Mesendoderm (in vitro differentiated cells): Measurements from ENCODE around the gene GALNT17.

ENCODE experiments used
- DNase-seq: peaks from one replicate; pipeline ENCODE4 v3.0.0; 2013
- H2AK5ac ChIP-seq: 2 replicates; pipeline ENCODE4 v1.6.1; 2013; ENCODE audit warnings: low read length, inconsistent platforms
- H2BK120ac ChIP-seq: 2 replicates; pipeline ENCODE4 v1.6.1; 2013; ENCODE audit warnings: low read depth, mild to moderate bottlenecking, low read length, moderate library complexity, mixed read lengths
- H2BK15ac ChIP-seq: replicated peaks from 2 replicates; pipeline ENCODE4 v1.6.1; 2013; ENCODE audit warnings: low read depth, mild to moderate bottlenecking, moderate library complexity
- H2BK5ac ChIP-seq: 2 replicates; pipeline ENCODE4 v1.6.1; 2013; ENCODE audit warnings: low read length, inconsistent platforms
- H3K18ac ChIP-seq: 2 replicates; pipeline ENCODE4 v1.6.1; 2013; ENCODE audit warnings: mild to moderate bottlenecking, low read length, mixed read lengths
- H3K23ac ChIP-seq: one replicate; pipeline ENCODE4 v1.6.1; 2013; ENCODE audit warnings: low read length
- H3K27ac ChIP-seq: 2 replicates; pipeline ENCODE4 v1.5.1; 2013; ENCODE audit warnings: low read depth, mild to moderate bottlenecking, inconsistent platforms, low read length, moderate library complexity
- H3K27me3 ChIP-seq: 2 replicates; pipeline ENCODE4 v1.6.1; 2013; ENCODE audit warnings: low read length, control low read depth, mild to moderate bottlenecking, inconsistent platforms; ENCODE audit not compliant: insufficient read depth, poor library complexity
- H3K36me3 ChIP-seq: 2 replicates; pipeline ENCODE4 v1.6.1; 2013; ENCODE audit warnings: low read length, inconsistent platforms; ENCODE audit not compliant: control insufficient read depth, insufficient read depth
- H3K4ac ChIP-seq: one replicate; pipeline ENCODE4 v1.6.1; 2013; ENCODE audit warnings: low read depth, mild to moderate bottlenecking, low read length, moderate library complexity
- H3K4me1 ChIP-seq: 2 replicates; pipeline ENCODE4 v1.6.1; 2013; ENCODE audit warnings: low read depth, low read length, inconsistent platforms; ENCODE audit not compliant: control insufficient read depth
- H3K4me2 ChIP-seq: 2 replicates; pipeline ENCODE4 v1.6.1; 2013; ENCODE audit warnings: low read length
- H3K4me3 ChIP-seq: 2 replicates; pipeline ENCODE4 v1.5.1; 2013; ENCODE audit warnings: mild to moderate bottlenecking, low read length
- H3K56ac ChIP-seq: one replicate; pipeline ENCODE4 v1.6.1; 2013; ENCODE audit warnings: low read length
- H3K79me1 ChIP-seq: 2 replicates; pipeline ENCODE4 v1.6.1; 2013; ENCODE audit warnings: low read length, inconsistent platforms
- H3K79me2 ChIP-seq: 2 replicates; pipeline ENCODE4 v1.6.1; 2013; ENCODE audit warnings: mild to moderate bottlenecking, low read length; ENCODE audit not compliant: control insufficient read depth, insufficient read depth
- H3K9ac ChIP-seq: 2 replicates; pipeline ENCODE4 v1.6.1; 2013; ENCODE audit warnings: low read length, inconsistent platforms
- H4K5ac ChIP-seq: one replicate; pipeline ENCODE4 v1.6.1; 2013; ENCODE audit warnings: low read length
- H4K8ac ChIP-seq: one replicate; pipeline ENCODE4 v1.6.1; 2013; ENCODE audit warnings: low read depth, mild to moderate bottlenecking, control low read depth, low read length, moderate library complexity
- WGBS: extraction: QIAGEN DNeasy Blood & Tissue Kit; methylation state at CpG from one replicate; pipeline ENCODE4 v1.1.7; 2013; ENCODE audit warnings: low lambda C conversion rate, missing lambda C conversion rate; ENCODE audit not compliant: insufficient coverage; ENCODE audit errors: extremely low coverage; 5-methylcytosine and 5-hydroxymethylcytosine counted together

The GALNT17 gene

GRCh38 chr7:71191771-71192170, 59.8 kb downstream of the GALNT17 start:
- H2AK5ac ChIP-seq, result no peak overlapping the region
- H2BK15ac ChIP-seq, result no peak overlapping the region
- H3K9ac ChIP-seq, result no peak overlapping the region
- H2BK120ac ChIP-seq, result no peak overlapping the region
- H3K79me1 ChIP-seq, result peaks cover 9% of the 10 kb centered on the region
- H3K23ac ChIP-seq, result no peak overlapping the region
- no peak overlapping the region for H3K4me2 ChIP-seq
- no peaks in the 10 kb centered on the region for H3K36me3 ChIP-seq
- H3K4ac ChIP-seq, result no peak overlapping the region
- H2BK5ac ChIP-seq, result no peak overlapping the region
- H3K4me1 ChIP-seq, result no peaks in the 10 kb centered on the region
- H3K56ac ChIP-seq, result no peak overlapping the region
- no CpG with 5 or more reads among the region's 6 CpGs for WGBS
- H4K5ac ChIP-seq, result no peak overlapping the region
- H3K18ac ChIP-seq, result no peak overlapping the region
- H3K79me2 ChIP-seq, result peaks cover 25% of the 10 kb centered on the region
- H4K8ac ChIP-seq, result no peak overlapping the region
- DNase-seq, result no peak
- H3K4me3 ChIP-seq, result no peak overlapping the region
- no peaks in the 10 kb centered on the region for H3K27me3 ChIP-seq
- H3K27ac ChIP-seq, result no peak overlapping the region

GRCh38 chr7:71193099-71193810, 61.3 kb downstream of the GALNT17 start:
- Histone ChIP-seq H4K8ac (no peak overlapping the region), H2BK120ac (no peak overlapping the region), H4K5ac (no peak overlapping the region), H3K79me2 (peaks cover 19% of the 10 kb centered on the region), H2AK5ac (no peak overlapping the region), H3K4me3 (no peak overlapping the region), H2BK15ac (no peak overlapping the region), H3K4me1 (no peaks in the 10 kb centered on the region), H2BK5ac (no peak overlapping the region), H3K18ac (no peak overlapping the region), H3K79me1 (peaks cover 9% of the 10 kb centered on the region), H3K9ac (no peak overlapping the region), H3K27ac (no peak overlapping the region), H3K23ac (no peak overlapping the region), H3K4ac (no peak overlapping the region), H3K56ac (no peak overlapping the region), H3K4me2 (no peak overlapping the region), H3K27me3 (no peaks in the 10 kb centered on the region), H3K36me3 (no peaks in the 10 kb centered on the region)
- no CpG with 5 or more reads among the region's 5 CpGs for WGBS
- peak; percentile 30 for DNase-seq

GRCh38 chr7:71198391-71198790, 66.4 kb downstream of the GALNT17 start:
- WGBS, result no CpG with 5 or more reads among the region's 6 CpGs
- Histone ChIP-seq H2BK5ac (no peak overlapping the region), H3K4me2 (no peak overlapping the region), H3K27ac (no peak overlapping the region), H3K4ac (no peak overlapping the region), H3K18ac (no peak overlapping the region), H2BK15ac (no peak overlapping the region), H3K79me2 (peaks cover 20% of the 10 kb centered on the region), H2BK120ac (no peak overlapping the region), H3K9ac (no peak overlapping the region), H3K27me3 (no peaks in the 10 kb centered on the region), H3K79me1 (peaks cover 11% of the 10 kb centered on the region), H4K8ac (no peak overlapping the region), H2AK5ac (no peak overlapping the region), H3K56ac (no peak overlapping the region), H3K23ac (no peak overlapping the region), H3K4me3 (no peak overlapping the region), H4K5ac (no peak overlapping the region), H3K4me1 (no peaks in the 10 kb centered on the region), H3K36me3 (no peaks in the 10 kb centered on the region)
- DNase-seq, result no peak

GRCh38 chr7:71198887-71199286, 66.9 kb downstream of the GALNT17 start:
- H4K5ac ChIP-seq, result no peak overlapping the region
- H3K79me2 ChIP-seq, result peaks cover 24% of the 10 kb centered on the region
- H3K4ac ChIP-seq, result no peak overlapping the region
- H2AK5ac ChIP-seq, result no peak overlapping the region
- no peak overlapping the region for H3K9ac ChIP-seq
- H3K4me2 ChIP-seq, result no peak overlapping the region
- H3K36me3 ChIP-seq, result no peaks in the 10 kb centered on the region
- H3K27ac ChIP-seq, result no peak overlapping the region
- H4K8ac ChIP-seq, result no peak overlapping the region
- peaks cover 11% of the 10 kb centered on the region for H3K79me1 ChIP-seq
- H3K27me3 ChIP-seq, result no peaks in the 10 kb centered on the region
- WGBS, result no CpG with 5 or more reads among the region's 8 CpGs
- H3K23ac ChIP-seq, result no peak overlapping the region
- no peak overlapping the region for H2BK15ac ChIP-seq
- H3K18ac ChIP-seq, result no peak overlapping the region
- no peak overlapping the region for H2BK120ac ChIP-seq
- no peak for DNase-seq
- H3K4me1 ChIP-seq, result no peaks in the 10 kb centered on the region
- no peak overlapping the region for H2BK5ac ChIP-seq
- H3K4me3 ChIP-seq, result no peak overlapping the region
- no peak overlapping the region for H3K56ac ChIP-seq

GRCh38 chr7:71206184-71206583, 74.2 kb downstream of the GALNT17 start:
- Histone ChIP-seq H2AK5ac (no peak overlapping the region), H2BK15ac (no peak overlapping the region), H3K56ac (no peak overlapping the region), H3K27me3 (no peaks in the 10 kb centered on the region), H4K8ac (no peak overlapping the region), H3K4me2 (no peak overlapping the region), H3K79me2 (peaks cover 37% of the 10 kb centered on the region), H3K36me3 (peaks cover 2% of the 10 kb centered on the region), H3K79me1 (peaks cover 5% of the 10 kb centered on the region), H3K4me1 (no peaks in the 10 kb centered on the region), H2BK120ac (no peak overlapping the region), H4K5ac (no peak overlapping the region), H3K23ac (no peak overlapping the region), H3K18ac (no peak overlapping the region), H3K9ac (no peak overlapping the region), H2BK5ac (no peak overlapping the region), H3K4ac (no peak overlapping the region), H3K4me3 (no peak overlapping the region), H3K27ac (no peak overlapping the region)
- no CpG with 5 or more reads among the region's 4 CpGs for WGBS
- no peak for DNase-seq

GRCh38 chr7:71208881-71209280, 76.9 kb downstream of the GALNT17 start:
- Histone ChIP-seq H2BK120ac (no peak overlapping the region), H3K4me2 (no peak overlapping the region), H2AK5ac (no peak overlapping the region), H4K5ac (no peak overlapping the region), H3K4me1 (no peaks in the 10 kb centered on the region), H3K27ac (no peak overlapping the region), H2BK5ac (no peak overlapping the region), H4K8ac (no peak overlapping the region), H2BK15ac (no peak overlapping the region), H3K4ac (no peak overlapping the region), H3K4me3 (no peak overlapping the region), H3K23ac (no peak overlapping the region), H3K79me1 (peaks cover 6% of the 10 kb centered on the region), H3K18ac (no peak overlapping the region), H3K27me3 (no peaks in the 10 kb centered on the region), H3K56ac (no peak overlapping the region), H3K79me2 (peaks cover 26% of the 10 kb centered on the region), H3K9ac (no peak overlapping the region), H3K36me3 (peaks cover 2% of the 10 kb centered on the region)
- DNase-seq, result no peak
- no CpG with 5 or more reads among the region's 3 CpGs for WGBS
